Prostate gland (tissue), 2 donors: Measurements from ENCODE around the gene PRELID1. TPM values are rescaled to one million over a fixed set of nuclear protein-coding genes. Genes with fewer than 3 reads are reported as not detected.
A peak's percentile ranks its signal among the peaks of the same experiment; 100 is the strongest.

Experiments
- DNase-seq: peaks from one replicate; pipeline ENCODE4 v3.0.0-alpha.2; 2019; ENCODE audit warnings: low spot score
- H3K27ac ChIP-seq, 2 donors: fragments of 200-600 bp; sonication (generic); 2 replicates each; pipeline ENCODE4 v1.5.1; 2017 to 2019
- H3K27me3 ChIP-seq: fragments of 200-600 bp; sonication (generic); replicated peaks from 2 replicates; pipeline ENCODE4 v1.5.1; 2019; ENCODE audit not compliant: insufficient read depth
- H3K36me3 ChIP-seq, 2 donors: fragments of 200-600 bp; sonication (generic); 1 replicate in 1 of 2; 2 replicates in 1 of 2; pipeline versions ENCODE4 v1.5.1 to v1.8.1; 2017 to 2019
- H3K4me1 ChIP-seq: fragments of 200-600 bp; sonication (generic); replicated peaks from 2 replicates; pipeline ENCODE4 v1.5.1; 2019
- H3K4me3 ChIP-seq, 2 donors: fragments of 200-600 bp; sonication (generic); 2 replicates each; pipeline ENCODE4 v1.5.1; 2017 to 2019
- H3K9me3 ChIP-seq: fragments of 200-600 bp; sonication (generic); 2 replicates; pipeline ENCODE4 v1.5.1; 2017
- POLR2A ChIP-seq: fragments of 450-650 bp; IDR thresholded peaks from one replicate; pipeline ENCODE4 v1.6.1; 2016; ENCODE audit warnings: antibody characterized with exemption, mild to moderate bottlenecking
- POLR2AphosphoS5 ChIP-seq: sonication (generic); formaldehyde crosslinking; IDR thresholded peaks from one replicate; pipeline ENCODE4 v1.6.1; 2017; ENCODE audit warnings: antibody characterized with exemption
- WGBS: methylation state at CpG from one replicate; pipeline ENCODE4 v1.1.5; 2018; 5-methylcytosine and 5-hydroxymethylcytosine counted together
- intact Hi-C: fragments of 100-400 bp; cut with DNase I; formaldehyde crosslinking; loops from one replicate; pipeline ENCODE4 v1.14.2; 2022
- total RNA-seq, 2 donors: library from RNA; depleted of rRNA; stranded (reverse); fragments of >200 nt; gene quantifications; one replicate each; pipeline ENCODE4 v1.1.0, GENCODE V29; 2016
- TF ChIP-seq, protein P1 (sequence below), 4 experiments: fragments of 200-600 bp in 2 of 4; fragments of 450-650 bp in 2 of 4; sonication (generic) in 2 of 4; IDR thresholded peaks; 1 replicate in 3 of 4; 2 replicates in 1 of 4; pipeline ENCODE4 v1.5.1; 2016 to 2019; ENCODE audit warnings: antibody characterized with exemption in 4 of 4, mild to moderate bottlenecking in 2 of 4, moderate library complexity in 2 of 4

The PRELID1 gene
- total RNA-seq, 2 donors from 2014 or later, result 76.5 to 95.8 TPM

DNA sequence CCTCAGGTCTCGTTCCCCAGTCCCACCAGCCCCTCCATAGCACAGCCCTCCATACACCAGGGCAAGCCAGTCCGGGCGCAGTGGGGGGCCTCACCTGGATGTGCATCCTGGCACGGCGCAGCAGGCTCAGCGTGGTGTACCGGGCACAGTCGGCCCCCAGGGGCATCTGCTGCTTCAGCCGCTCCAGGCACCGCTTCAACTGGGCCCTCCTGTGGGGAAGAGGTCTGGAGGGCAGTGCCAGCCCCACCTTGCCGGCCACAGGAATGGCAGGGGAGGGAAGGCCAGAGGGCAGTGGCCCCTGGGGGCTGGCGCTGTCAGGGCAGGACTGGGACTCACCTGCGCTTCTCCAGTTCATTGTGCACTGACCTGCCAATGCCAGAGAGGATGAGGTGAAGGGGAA is 6.7 kb downstream of the PRELID1 start:
- intact Hi-C loops, result loop anchor here (5.0 kb wide), 1 partner anchor 47 kb away; the partner anchor contains the start of gene RGS14

DNA sequence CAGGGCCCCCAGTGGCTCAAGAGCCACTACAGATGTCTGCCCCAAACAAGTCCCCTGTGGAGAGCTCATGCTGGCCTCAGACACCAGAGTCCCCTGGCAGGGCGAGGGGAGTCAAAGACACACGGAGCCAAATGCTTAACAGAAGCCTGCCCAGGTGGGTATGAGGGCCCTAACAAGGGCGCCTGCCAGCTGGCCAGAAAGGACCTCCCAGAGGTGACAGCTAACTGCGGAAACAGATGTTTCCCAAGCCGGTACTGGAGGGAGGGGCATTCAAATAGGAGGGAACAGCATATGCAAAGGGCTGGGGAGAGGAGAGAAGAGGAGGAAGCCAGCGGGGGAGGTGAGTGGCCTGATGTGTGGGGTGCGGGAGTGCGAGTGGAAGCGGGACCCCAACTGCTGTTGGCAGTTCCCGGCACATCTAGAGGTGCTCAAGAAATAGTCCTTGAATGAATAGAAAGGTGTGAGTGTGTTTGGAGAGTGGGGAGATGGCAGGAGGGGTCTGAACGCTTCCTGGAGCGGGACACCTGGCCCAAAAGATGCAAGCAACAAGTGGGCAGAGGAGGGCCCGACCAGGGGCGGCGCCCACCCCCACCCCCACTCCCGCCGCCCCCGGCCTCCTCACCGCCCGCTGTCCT is 7.3 kb downstream of the PRELID1 start:
- Histone ChIP-seq H3K4me3 (no peak overlapping the region), H3K27ac (no peak overlapping the region), H3K27me3 (no peaks in the 10 kb centered on the region), H3K4me1 (peaks cover 11% of the 10 kb centered on the region), H3K36me3 (peaks cover 0 to 3% of the 10 kb centered on the region in 2 donors), H3K9me3 (no peaks in the 10 kb centered on the region)
- TF ChIP-seq POLR2A, result no peak
- TF ChIP-seq, protein P1, sequence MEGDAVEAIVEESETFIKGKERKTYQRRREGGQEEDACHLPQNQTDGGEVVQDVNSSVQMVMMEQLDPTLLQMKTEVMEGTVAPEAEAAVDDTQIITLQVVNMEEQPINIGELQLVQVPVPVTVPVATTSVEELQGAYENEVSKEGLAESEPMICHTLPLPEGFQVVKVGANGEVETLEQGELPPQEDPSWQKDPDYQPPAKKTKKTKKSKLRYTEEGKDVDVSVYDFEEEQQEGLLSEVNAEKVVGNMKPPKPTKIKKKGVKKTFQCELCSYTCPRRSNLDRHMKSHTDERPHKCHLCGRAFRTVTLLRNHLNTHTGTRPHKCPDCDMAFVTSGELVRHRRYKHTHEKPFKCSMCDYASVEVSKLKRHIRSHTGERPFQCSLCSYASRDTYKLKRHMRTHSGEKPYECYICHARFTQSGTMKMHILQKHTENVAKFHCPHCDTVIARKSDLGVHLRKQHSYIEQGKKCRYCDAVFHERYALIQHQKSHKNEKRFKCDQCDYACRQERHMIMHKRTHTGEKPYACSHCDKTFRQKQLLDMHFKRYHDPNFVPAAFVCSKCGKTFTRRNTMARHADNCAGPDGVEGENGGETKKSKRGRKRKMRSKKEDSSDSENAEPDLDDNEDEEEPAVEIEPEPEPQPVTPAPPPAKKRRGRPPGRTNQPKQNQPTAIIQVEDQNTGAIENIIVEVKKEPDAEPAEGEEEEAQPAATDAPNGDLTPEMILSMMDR (IDR thresholded peaks at IDR 0.05), result no peak
- TF ChIP-seq POLR2AphosphoS5, result no peak
- intact Hi-C loops, result loop anchor here (5.0 kb wide), 1 partner anchor 46 kb away; the partner anchor contains the start of gene RGS14
- WGBS, result 16% methylated on average over 18 of the region's 20 CpGs
- DNase-seq, result no peak

More for the DNA sequence above, 6.7 kb downstream of the PRELID1 start:
- DNase-seq, result no peak
- Histone ChIP-seq H3K4me1 (peaks cover 11% of the 10 kb centered on the region), H3K27ac (no peak overlapping the region), H3K27me3 (no peaks in the 10 kb centered on the region), H3K4me3 (no peak overlapping the region), H3K9me3 (no peaks in the 10 kb centered on the region), H3K36me3 (peaks cover 0 to 3% of the 10 kb centered on the region in 2 donors)
- TF ChIP-seq POLR2A (no peak), POLR2AphosphoS5 (no peak)
- TF ChIP-seq, protein P1 (IDR thresholded peaks at IDR 0.05), result no peak
- WGBS, result 88% methylated on average over 13 of the region's 13 CpGs

DNA sequence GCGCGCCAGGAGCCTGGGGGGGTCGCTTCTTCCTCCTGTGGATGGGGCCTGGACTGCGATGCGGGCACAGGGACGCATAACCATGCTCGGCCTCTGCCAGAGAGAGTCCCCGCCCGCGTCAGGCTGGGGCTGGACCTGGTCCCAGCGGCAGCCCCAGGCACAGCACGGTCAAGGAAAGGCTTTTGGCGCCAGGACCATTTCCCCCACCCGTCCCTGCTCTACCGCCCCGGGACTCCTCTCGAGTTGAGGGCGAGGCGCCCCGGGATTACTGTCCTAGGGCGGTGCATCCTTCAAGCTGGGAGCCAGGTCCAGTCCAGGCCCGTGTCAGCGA is 7.8 kb downstream of the PRELID1 start:
- peaks cover 11% of the 10 kb centered on the region for H3K4me1 ChIP-seq
- peak overlapping the region; percentile 36 to 50 for H3K4me3 ChIP-seq
- TF ChIP-seq POLR2A (no peak), POLR2AphosphoS5 (no peak)
- H3K36me3 ChIP-seq, result peaks cover 0 to 3% of the 10 kb centered on the region in 2 donors
- no peak overlapping the region for H3K27ac ChIP-seq
- H3K27me3 ChIP-seq, result no peaks in the 10 kb centered on the region
- H3K9me3 ChIP-seq, result no peaks in the 10 kb centered on the region
- intact Hi-C loops, result loop anchor here (5.0 kb wide), 1 partner anchor 46 kb away; the partner anchor contains the start of gene RGS14
- no peak for DNase-seq
- 0% methylated on average over 21 of the region's 23 CpGs for WGBS

DNA sequence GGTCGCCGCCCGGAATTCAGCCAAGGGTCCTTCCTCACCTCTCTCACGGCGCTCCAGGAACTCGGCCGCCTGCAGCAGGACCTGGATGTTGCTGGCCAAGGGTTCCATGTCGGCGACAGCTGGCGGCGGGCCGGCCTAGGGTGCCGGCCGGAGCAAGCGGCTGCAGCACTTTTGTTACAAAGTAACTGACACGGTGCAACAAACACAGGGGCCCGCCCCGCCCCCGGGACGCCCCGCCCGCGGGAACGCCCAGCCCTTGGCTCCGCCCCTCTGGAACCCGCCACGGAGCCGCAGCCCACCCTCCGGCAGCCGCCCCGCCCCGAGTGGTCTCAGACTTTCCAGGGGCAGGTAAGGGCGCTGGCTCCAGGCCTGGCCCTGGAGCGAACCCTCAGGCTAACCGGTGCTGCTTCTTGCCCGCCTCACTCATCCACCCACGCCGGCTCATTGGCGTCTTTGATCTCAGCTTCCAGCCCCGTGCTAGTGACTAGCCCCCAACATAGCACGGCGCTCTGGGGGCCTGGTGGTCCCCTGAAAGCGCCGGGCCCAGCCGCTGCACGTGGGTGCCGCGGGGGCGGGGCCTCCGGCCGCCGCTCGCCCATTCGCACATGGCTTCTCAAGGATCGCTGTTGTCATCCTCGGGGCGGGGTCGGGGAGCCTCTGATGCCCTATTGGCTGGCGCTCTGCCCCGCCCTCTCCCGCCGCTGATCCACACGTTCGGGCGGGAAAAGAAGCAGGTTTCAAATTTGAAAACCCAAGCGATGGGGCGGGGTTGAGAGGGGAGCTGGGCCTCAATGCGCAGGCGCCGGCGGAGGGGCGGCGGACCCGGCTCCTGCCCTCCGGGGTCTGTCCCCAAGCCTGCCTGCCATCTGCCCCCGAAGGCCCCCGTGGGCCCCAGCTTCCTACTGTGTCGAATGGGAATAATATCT is 8.4 kb downstream of the PRELID1 start, which contains the start of gene MXD3:
TSS of gene MXD3 (minus strand) at position 176 of the 926 bp plus-strand sequence. CDS start at position 108, 68 bp downstream.
- Histone ChIP-seq H3K9me3 (no peaks in the 10 kb centered on the region), H3K36me3 (no peaks in the 10 kb centered on the region), H3K4me1 (peaks cover 11% of the 10 kb centered on the region), H3K27me3 (no peaks in the 10 kb centered on the region), H3K27ac (no peak within 1 kb of the TSS), H3K4me3 (peak within 1 kb of the TSS; percentile 36 to 50)
- under 1% methylated on average over 57 of the region's 78 CpGs for WGBS
- peak; percentile 96 for DNase-seq
- TF ChIP-seq POLR2AphosphoS5 (peak; percentile 86), POLR2A (no peak)
- TF ChIP-seq, protein P1 (IDR thresholded peaks at IDR 0.05), result peak in 1 of 4 experiments; percentile 8
- intact Hi-C loops, result loop anchor here (5.0 kb wide), 1 partner anchor 45 kb away; the partner anchor contains the start of gene RGS14

DNA sequence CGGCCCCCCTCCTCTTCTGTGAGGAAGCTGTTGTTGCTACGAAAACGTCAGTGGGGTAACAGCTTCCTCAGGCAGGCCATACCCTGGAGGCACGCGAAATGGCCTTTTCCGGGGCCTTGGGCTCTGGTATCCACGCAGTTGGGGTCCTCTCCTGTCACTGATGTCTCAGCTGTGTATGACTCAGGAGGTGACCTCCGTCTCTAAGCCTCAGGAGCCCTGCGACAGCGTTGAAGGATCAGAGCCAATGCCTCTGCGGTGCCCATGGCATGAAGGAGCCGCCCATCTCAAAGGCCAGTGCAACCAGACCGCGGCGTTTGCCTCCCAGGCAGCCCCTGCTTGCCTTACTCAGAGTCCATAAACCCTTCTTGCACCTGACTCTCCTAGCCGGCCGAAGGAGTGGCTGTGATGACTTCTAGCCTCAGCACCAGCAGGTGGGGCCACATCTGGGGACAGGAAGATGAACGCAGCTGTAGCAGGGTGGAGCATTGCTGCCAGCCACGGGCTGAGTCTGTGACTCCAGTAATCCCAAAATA is 9.1 kb downstream of the PRELID1 start:
- TF ChIP-seq POLR2A, result no peak
- TF ChIP-seq, protein P1 (IDR thresholded peaks at IDR 0.05), result no peak
- TF ChIP-seq POLR2AphosphoS5, result no peak
- 9% methylated on average over 19 of the region's 19 CpGs for WGBS
- Histone ChIP-seq H3K9me3 (no peaks in the 10 kb centered on the region), H3K36me3 (no peaks in the 10 kb centered on the region), H3K27me3 (no peaks in the 10 kb centered on the region), H3K27ac (no peak overlapping the region), H3K4me3 (no peak overlapping the region), H3K4me1 (peaks cover 11% of the 10 kb centered on the region)
- intact Hi-C loops, result loop anchor here (5.0 kb wide), 1 partner anchor 45 kb away; the partner anchor contains the start of gene RGS14
- DNase-seq, result no peak
